ENCODE results near the gene CLTB. TPM values are rescaled to one million over a fixed set of nuclear protein-coding genes. Genes with fewer than 3 reads are reported as not detected.

The CLTB gene
- total and polyA plus RNA-seq, 2 of the 4 experiments (the other 2 are of a cell fraction): 87.6 to 99.9 TPM

DNA sequence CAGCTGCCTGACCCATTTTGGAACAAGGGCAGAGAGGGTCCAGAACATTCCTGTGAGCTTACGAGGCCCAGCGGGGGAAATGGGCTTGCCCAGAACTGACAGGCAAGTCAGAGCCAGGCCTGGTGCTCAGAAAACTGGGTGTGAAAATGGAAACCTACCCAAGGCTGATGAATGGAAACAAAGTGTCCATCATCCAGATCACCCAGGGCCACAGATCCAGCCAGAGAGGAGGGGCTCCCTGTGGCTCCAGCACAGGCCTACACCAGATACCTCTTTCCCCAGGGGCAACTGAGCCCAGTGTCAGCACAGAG, 3.1 kb downstream of the CLTB start:
- Histone ChIP-seq H3K4me3 (ENCODE audit: insufficient read depth, low read depth, low read length) (no peak overlapping the region), H3K27me3 (ENCODE audit: control insufficient read depth, insufficient read depth, low read length) (no peaks in the 10 kb centered on the region), H3K36me3 (ENCODE audit: control insufficient read depth, insufficient read depth, low read length) (peaks cover 6% of the 10 kb centered on the region), H3K9me3 (ENCODE audit: control insufficient read depth, insufficient read depth, low read length) (no peaks in the 10 kb centered on the region), H4K20me1 (ENCODE audit: insufficient read depth, low read length) (peaks cover 45% of the 10 kb centered on the region), H2AFZ (replicated peaks; ENCODE audit: low read length, poor library complexity) (no peak overlapping the region), H2BK5ac (ENCODE audit: low read depth, low read length, poor library complexity, severe bottlenecking) (no peak overlapping the region), H2BK20ac (ENCODE audit: low read depth, low read length) (no peak overlapping the region), H2AK9ac (replicated peaks; ENCODE audit: low read depth, low read length, poor library complexity) (peak overlapping the region; percentile 29), H4K8ac (ENCODE audit: low read depth in 2 of 2, low read length in 2 of 2) (no peak overlapping the region), H3K18ac (ENCODE audit: low read depth, low read length) (no peak overlapping the region), H3K9me1 (ENCODE audit: insufficient read depth, low read length) (peaks cover 16% of the 10 kb centered on the region), H4K5ac (ENCODE audit: low read depth, low read length) (no peak overlapping the region), H2BK120ac (ENCODE audit: low read depth, low read length) (no peak overlapping the region), H3K79me1 (ENCODE audit: low read depth in 1 of 2, low read length in 2 of 2) (peaks cover 27 to 59% of the 10 kb centered on the region in 2 experiments), H3K23ac (ENCODE audit: low read depth, low read length) (no peak overlapping the region), H4K91ac (ENCODE audit: insufficient read depth, low read depth, low read length) (no peak overlapping the region), H3K14ac (replicated peaks; ENCODE audit: low read depth, low read length) (no peak overlapping the region), H3K4ac (ENCODE audit: low read depth, low read length) (peak overlapping the region; percentile 39; the same call in 1 of the 2 replicates), H3K4me2 (ENCODE audit: low read depth, low read length) (no peak overlapping the region), H3K27ac (ENCODE audit: insufficient read depth, low read length) (no peak overlapping the region), H3K56ac (ENCODE audit: extremely low read depth, insufficient read depth, low read length) (no peak overlapping the region), H3K4me1 (ENCODE audit: control insufficient read depth, insufficient read depth, low read length) (peaks cover 11% of the 10 kb centered on the region), H2BK15ac (ENCODE audit: low read depth, low read length) (no peak overlapping the region), H2AK5ac (ENCODE audit: low read depth, low read length) (no peak overlapping the region), H3K9ac (ENCODE audit: low read depth, low read length) (peak overlapping the region; percentile 1; the same call in 1 of the 2 replicates)
- WGBS, 2 experiments (ENCODE audit: extremely low coverage in 2 of 2, insufficient read length in 1 of 2): no CpG with 5 or more reads among the region's 2 CpGs
- intact Hi-C loops (cut with micrococcal nuclease) (loop anchor here (10.0 kb wide), 1 partner anchor 232 kb away; the partner anchor contains the start of gene TSPAN17), dilution Hi-C loops (cut with HindIII; ENCODE audit: low sequenced_read_pairs, unreplicated experiment) (no loop called here), in situ Hi-C loops (cut with MboI; ENCODE audit: low sequenced_read_pairs) (no loop called here)
- ATAC-seq (ENCODE audit: low read depth) (no peak), DNase-seq (no peak)
- ChIA-PET POLR2A (ENCODE audit: unreplicated experiment) (no interaction called here), CTCF (no interaction called here)
- BruUV-seq (replicated peaks): no TSS peak
- TF ChIP-seq MXI1 (IDR thresholded peaks at IDR 0.05; ENCODE audit: borderline replicate concordance, low read depth, low read length) (no peak), CHD1 (IDR thresholded peaks at IDR 0.05; ENCODE audit: low read depth, low read length) (no peak), POLR2A (IDR thresholded peaks at IDR 0.05; ENCODE audit: low read depth, low read length) (no peak), NFE2L2 (IDR thresholded peaks at IDR 0.05; ENCODE audit: low read depth, low read length) (no peak), BHLHE40 (IDR thresholded peaks at IDR 0.05; ENCODE audit: low read depth, low read length) (no peak), RFX5 (IDR thresholded peaks at IDR 0.05; ENCODE audit: low read depth, low read length) (no peak)
- TF ChIP-seq, protein P1, sequence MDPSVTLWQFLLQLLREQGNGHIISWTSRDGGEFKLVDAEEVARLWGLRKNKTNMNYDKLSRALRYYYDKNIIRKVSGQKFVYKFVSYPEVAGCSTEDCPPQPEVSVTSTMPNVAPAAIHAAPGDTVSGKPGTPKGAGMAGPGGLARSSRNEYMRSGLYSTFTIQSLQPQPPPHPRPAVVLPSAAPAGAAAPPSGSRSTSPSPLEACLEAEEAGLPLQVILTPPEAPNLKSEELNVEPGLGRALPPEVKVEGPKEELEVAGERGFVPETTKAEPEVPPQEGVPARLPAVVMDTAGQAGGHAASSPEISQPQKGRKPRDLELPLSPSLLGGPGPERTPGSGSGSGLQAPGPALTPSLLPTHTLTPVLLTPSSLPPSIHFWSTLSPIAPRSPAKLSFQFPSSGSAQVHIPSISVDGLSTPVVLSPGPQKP (IDR thresholded peaks at IDR 0.05; ENCODE audit: borderline replicate concordance, low read depth, low read length): no peak

All from IMR-90 (cell line).